Fibroblast of skin of scalp (primary cell): ENCODE measurements around the gene ARMC6.
"Not testable (repeated sequence)": the region's sequence is repeated elsewhere in the genome, so short reads cannot be mapped to it uniquely, and the experiment has no call there.

Experiments used
- DNase-seq: peaks from one replicate; pipeline ENCODE4 v3.0.0-alpha.2; 2013

Gene ARMC6

DNA sequence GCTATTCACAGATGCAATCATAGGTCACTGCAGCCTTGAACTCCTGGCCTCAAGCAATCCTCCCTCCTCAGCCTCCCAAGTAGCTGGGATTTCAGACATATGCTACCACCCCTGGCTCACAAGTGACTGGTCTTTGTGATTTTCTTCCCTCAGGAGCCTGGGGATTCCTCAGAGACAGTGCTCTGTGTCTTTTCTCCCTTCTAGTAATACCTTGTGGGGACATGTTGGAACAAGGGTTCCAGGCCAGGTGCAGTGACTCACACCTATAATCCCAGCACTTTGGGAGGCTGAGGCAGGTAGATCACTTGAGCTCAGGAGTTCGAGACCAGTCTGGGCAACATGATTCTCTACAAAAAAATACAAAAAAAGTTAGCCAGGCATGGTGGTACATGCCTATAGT is 10.0 kb upstream of the ARMC6 start:
- not testable (repeated sequence) for DNase-seq

DNA sequence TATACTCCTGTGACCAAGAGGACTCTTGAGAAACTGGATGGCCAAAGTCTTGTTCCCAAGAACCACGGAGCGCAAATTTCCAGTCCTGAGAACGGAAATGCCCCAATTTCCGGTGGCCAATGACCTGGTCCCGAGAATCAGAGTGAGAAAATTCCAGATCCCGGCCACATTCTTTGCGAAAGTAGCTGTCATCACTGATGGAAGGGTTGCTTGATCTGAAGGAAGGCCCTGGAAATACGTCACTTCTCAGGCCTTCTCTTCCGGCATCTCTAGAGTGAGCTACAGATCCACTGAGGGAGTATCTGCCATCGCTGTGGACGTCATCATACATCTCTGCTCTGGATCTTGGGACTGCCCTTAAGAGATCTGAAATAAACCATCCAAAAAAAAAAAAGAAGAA is 7.5 kb upstream of the ARMC6 start:
- no peak for DNase-seq

DNA sequence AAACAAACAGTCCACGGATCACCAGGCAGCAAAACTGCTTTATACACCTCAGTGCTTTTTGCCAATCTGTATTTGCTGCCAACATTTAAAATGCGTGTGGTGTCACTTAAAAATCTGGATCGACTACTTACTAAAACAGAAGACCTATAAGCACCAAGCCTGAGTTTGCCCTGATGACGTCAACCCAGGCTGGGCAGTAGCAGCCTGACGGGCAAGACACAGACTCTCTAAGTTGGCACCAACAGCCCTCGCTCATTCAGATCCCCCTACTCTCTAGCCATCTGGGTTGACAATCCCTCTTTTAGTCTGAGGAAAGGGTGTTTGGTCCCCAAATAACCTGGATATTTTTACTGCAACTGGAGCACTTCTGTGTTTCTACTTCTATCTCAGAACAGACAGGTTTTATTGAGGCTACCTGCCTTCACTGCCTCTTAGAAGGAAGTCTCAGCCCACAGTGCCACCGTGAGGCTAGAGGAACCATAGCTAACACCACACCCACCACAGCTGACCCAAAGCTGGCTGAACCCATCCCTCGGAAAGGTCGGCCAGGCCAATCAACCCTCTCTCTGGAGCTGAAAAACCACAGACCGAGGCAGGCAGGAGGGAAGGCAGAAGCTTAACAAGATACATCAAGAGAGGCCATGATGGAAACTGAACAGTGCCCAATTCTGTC is 7.0 kb upstream of the ARMC6 start:
- no peak for DNase-seq

DNA sequence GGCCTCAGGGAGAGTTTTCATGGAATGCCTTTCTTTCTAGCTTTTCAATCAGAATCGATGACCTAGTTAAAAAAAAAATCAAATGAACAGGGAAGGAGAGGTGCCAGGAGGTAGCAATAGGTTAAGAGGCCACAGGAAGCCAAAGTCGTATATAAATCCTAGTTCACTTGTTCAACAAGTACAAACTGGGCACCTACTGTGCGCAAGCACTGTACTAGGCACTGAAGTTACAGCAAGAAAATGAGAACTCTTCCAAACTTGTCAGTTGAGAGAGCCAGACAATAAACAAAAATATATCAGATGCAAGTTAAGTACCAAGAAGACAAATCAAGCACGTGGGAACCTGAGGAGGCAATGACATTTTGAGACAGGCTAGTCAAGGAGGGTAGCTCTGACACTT is 6.2 kb upstream of the ARMC6 start:
- no peak for DNase-seq

DNA sequence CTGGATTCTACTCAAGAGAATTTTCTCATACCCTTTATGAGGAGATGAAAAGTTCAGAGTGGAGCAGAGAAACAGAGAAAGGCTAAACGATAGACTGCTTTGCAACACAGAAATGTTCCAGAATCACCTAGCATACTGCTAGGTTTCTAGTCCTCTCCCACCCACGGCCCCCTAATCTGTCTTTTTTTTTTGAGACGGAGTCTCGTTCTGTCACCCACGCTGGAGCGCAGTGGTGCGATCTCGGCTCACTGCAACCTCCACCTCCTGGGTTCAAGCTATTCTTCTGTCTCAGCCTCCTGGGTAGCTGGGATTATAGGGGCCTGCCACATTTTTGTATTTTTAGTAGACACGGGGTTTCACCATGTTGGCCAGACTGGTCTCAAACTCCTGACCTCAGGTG is 4.9 kb upstream of the ARMC6 start:
- no peak for DNase-seq

DNA sequence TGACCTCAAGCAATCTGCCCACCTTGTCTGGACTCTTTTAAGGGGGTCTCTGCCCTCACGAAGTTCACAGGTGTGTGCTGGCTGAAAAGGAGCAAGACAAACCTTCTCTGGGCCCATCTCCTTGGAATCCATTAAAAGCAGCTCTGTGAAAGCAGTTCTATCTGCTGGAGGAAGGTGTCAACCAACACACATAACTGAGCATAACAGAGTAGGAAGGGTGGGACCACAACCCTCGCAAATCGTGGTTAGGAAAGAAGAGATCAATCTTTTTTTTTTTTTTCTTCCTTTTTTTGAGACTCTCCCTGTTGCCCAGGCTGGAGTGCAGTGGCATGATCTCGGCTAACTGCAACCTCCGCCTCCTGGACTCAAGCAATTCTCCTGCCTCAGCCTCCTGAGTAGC is 1.5 kb upstream of the ARMC6 start:
- no peak for DNase-seq

DNA sequence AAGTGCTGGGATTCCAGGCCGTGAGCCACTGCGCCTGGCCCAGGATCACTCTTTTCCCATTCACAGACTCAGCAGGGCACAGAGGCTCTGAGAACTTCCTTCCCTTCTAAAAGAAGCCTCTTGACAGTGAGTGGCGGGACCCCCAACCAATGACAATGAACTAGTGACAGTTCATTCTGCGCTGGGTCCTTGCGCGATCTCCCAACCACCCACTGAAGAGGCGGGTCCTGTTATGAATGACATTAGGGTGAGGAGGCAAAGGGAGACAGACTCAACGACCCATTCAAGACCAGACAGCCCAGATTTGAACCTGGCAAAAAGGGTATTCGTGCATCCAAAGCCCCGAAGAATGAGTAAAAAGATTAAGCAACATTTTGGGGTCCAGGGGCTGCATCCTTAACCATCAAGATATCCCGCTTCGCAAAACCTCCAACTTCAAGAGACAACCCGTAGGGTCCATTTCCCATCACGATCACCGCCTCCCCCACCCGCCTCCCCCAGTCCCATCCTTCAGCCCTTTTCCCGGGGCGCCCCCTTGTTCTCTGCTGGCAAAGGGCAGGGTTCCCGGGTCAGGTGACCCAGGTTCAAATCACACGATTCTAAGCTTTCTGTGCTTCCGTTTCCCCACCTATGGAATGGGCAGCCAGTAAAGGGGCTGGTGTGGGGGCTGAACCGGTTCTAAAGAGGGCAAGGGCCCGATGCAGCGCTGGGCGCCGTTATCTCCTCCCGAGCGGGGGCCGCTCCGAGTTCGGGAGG is 805 bp upstream of the ARMC6 start:
- DNase-seq: peak; percentile 98

DNA sequence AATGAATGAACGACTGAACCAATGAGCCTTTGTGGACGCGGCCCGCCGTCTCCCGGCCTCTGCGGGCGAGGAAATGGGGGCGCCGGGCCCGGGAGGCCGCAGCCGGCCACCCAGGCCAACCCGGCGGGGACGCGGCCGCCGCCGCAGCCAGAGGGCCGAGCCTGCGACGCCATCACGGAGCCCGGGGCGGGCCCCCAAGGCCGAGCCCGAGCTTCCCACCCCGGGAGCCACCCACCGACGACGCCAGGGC is 302 bp upstream of the ARMC6 start:
- DNase-seq: no peak

DNA sequence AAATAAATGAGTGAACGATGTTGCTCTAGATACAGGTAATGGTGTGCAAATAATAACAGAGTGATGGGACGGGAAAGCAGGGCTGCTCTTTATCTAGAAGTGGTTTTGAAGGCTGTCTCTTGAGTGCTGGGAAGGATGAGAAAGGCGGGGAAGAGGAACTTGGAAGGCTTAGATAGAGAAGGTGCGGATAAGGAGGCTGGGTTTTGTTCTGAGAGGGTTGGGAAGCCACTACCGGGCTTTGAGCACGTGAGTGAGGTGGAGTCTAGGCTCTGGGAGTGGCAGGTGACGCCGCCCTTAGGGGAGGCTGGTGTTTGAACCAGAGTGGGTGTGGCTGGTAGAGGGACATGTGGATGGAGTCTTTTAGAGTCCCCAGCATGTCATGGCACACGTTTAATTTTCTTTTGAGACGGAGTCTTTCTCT is 811 bp downstream of the ARMC6 start:
- peak; percentile 61 for DNase-seq

DNA sequence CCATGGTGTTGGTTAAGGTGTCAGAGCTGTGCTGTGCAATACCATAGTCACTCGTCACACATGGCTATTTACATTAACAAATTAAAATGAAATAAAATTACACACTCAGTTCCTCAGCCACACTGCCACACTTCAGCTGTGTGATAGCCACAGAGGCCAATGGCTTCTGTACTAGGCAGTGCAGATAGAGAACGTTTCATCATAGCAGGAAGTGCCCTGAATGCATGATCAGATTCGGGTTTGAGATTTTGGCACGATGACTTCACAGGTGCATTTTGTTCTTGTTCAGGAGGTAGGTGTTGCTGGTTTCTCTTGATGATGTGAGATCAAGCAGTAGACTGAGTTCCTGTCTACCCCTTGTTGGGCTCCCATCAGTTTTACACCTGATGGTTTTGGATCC is 6.5 kb downstream of the ARMC6 start:
- no peak for DNase-seq

DNA sequence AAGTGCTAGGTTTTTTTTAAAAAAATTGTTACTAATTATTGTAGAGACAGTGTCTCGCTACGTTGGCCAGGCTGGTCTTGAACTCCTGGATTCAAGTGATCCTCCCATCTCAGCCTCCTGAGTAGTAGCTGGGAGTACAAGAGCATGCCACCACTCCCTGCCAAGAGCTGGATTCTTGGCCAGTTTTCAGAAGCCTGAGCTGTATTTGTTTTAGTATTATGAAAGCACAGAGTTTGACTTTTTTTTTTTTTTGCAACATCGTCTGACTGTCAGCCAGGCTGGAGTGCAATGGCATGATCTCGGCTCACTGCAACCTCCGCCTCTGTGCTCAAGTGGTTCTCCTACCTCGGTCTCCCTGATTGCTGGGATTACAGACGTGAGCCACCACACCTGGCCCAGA is 7.0 kb downstream of the ARMC6 start:
- DNase-seq: peak; percentile 77

DNA sequence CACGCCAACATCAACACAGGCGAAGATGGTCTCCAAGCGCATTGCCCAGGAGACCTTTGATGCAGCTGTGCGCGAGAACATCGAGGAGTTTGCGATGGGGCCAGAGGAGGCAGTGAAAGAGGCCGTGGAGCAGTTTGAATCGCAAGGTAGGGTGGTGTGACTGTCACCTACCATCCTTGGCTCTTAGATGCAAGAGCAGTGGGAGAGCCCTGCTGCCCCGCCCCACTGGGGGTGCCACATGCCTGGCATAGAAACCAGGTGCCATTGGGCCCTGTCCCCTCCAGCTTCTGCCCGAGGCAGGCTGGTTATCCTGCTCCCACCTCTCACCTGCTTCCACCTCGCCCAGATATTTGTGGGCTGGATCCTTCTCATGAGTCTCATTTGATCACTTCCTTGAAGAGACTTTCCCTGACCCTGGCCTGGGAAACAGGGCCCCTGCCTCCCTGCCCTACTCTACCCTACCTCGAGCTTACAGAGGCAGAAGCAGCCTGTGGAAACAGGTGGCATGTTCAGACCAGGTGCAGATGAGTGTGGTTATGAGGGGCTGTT is 9.4 kb downstream of the ARMC6 start:
- no peak for DNase-seq

DNA sequence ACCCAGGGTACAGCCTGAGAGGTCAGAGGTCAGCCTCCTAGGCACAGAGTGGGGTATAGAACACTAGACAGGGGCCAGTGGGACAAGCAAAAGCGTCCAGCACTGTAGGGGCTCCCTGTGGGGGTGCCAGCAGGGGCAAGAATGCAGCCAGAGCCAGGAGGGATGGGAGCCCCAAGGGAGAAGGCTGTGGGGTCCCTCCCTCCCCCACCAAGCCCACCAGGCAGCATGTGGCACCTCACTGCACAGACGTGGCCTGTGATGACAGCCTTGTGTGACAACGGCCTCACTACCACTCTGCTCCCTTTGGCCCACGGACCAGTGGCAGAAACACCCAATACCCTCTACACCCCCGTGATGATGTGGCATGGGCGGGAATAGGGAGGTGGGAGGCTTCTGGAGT is 10.1 kb downstream of the ARMC6 start:
- DNase-seq: no peak

DNA sequence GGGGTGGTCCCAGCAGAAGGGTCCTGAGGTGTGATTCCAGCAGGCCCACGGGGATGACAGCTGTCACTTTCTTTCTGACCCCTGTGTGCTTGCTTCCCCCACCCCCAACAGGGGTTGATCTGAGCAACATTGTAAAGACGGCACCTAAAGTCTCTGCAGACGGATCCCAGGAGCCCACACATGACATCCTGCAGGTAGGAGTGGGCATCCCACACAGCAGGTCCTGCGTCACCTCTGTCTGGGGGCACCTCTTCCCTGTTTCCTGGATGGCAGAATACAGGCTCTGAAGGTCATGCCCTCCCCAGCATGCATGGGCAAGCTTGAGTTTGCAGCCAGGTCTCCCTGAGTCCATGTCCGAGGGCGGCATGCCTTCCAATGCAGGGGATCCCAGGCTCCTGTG is 10.5 kb downstream of the ARMC6 start:
- DNase-seq: no peak

DNA sequence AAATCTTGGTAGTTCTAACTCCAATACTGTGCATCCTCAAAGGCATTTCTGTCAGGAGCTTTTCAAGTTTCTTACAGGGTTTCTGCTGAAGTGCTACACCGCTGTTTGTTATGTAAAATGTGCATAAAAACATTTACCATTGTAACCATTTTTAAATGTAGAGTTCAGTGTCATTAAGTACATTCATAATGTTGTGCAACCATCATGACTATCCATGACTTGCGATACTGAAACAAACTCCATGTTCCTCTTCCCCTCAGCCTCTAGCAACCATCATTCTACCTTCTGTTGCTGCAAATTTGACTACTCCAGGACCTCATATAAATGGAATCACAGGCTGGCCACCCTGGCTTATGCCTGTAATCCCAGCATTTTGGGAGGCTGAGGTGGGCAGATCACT is 16.0 kb downstream of the ARMC6 start:
- no peak for DNase-seq

DNA sequence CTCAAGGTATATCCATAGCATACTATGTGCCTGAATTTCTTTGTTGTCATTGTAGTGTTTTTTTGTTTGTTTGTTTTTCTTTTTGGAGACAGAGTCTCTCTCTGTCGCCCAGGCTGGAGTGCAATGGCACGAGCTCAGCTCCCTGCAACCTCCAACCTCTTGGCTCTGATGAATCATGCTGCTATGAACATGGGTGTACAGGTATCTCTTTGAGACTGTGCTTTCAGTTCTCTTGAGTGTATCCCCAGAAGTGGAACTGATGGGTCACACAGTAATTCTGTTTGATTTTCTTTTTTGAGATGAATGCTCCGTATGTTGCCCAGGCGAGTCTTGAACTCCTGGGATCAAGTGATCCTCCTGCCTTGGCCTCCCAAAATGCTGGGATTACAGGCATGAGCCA is 16.7 kb downstream of the ARMC6 start:
- no peak for DNase-seq

DNA sequence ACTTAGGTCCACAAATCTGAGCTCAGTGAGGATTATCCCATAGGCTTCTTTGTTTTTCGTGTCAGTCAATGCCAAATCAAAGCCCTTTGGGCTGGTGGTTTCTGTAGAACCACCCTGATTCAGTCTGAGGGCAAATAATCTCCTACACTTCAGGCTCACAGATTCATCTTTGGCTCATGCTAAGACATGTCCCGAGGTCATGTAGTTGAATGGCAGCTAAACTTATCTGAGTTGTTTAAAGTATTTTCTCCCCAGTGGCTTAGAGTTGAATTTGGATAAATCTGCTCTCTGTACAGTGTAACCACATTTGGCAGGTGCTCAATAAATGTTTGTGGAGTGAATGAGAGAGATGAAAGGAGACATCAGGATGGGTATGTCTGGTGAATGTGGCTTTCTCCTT is 17.3 kb downstream of the ARMC6 start:
- DNase-seq: no peak

DNA sequence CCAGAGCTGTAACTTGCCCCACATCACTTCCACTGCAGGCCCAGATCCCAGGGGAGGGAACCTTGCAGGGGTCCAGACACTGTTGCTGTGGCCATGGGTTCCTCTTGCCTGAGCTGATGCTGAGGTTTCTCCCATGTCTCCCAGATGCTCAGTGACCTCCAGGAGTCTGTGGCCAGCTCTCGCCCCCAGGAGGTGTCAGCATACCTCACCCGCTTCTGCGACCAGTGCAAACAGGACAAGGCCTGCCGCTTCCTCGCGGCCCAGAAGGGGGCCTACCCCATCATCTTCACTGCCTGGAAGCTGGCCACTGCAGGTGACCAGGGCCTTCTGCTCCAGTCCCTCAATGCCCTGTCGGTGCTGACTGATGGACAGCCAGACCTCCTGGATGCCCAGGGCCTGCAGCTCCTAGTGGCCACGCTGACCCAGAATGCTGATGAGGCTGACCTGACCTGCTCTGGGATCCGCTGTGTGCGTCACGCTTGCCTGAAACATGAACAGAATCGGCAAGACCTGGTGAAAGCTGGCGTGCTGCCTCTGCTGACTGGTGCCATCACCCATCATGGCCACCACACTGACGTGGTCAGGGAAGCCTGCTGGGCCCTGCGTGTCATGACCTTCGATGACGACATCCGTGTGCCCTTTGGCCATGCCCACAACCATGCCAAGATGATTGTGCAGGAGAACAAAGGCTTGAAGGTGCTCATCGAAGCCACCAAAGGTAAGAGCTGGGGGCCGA is 18.2 kb downstream of the ARMC6 start:
- DNase-seq: no peak

DNA sequence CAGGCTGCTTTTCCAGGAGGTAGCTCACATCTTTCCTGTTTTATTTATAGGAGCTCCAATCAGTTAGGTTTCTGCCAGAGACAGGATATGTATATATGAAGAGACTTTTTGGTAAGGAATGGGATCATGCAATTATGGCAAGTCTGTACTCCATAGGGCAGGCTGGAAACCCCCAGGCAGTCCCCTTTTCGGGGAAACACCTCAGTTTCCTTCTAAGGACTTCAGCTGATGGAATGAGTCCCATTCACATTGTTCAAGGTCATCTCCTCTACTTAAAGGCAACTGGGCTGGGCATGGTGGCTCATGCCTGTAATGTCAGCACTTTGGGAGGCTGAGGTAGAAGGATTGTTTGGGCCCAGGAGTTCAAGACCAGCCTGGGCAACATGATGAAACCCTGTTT is 19.5 kb downstream of the ARMC6 start:
- no peak for DNase-seq

DNA sequence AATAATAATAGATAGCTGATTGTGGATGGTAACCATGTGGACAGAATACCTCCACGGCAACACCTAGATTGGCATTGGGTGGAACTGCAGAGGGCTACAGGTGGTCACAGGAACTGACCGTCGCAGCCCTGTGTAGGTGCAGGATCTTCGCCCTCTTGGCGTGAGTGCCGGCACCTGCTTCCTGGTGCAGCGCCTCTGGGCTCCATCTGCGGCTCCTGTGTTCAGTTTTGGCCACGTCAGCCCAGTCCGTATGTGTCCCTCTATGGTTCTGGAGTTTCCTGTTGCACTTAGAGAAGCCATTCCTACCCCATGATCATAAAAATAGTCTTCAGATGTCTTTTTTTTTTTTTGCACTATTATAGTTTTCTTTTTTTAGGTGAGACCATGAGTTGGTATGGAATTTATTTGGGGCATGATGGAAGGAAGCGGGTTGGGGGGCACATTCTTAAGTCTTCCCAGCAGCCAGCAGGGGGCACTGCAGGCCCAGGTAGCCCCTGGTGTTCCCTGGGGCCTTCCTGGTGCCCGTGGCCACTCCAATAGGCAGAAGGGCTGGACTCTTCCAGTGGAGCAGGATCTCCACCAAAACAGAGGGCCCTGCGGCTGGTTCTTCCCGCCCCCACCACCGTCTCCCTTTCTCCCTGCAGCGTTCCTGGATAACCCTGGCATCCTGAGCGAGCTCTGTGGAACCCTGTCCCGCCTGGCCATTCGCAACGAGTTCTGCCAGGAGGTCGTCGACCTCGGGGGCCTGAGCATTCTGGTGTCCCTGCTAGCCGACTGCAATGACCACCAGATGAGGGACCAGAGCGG is 20.3 kb downstream of the ARMC6 start:
- peak; percentile 55 for DNase-seq

DNA sequence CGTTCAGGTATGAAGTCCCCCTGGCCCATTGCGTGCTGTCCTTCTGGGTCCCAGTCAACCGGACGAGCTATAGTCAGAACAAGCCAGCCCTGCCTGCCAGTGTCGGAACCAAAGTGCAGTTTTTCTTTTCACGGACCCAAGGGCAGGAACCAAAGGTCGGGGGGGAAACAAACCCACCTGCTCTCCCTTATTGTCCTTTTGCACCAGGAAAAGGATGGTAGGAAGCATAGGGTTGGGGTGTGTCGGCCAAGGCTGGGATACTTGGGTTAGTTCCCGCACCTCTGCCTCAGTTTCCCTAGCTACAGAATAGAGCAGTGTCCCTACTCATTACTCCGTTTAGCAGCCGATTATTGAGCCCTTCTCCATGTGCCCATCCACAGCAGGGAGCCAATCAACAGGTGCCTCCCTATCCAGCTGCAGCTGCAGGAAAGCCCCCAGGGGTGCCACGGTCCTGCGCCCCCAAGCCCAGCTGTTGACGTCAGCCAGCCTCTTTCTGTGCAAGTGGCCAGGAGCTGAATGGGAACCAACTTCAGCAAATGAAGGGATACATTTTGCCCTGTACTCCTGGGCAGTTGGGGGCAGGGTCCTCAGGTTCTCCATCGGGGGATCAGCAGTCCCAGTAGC is 21.0 kb downstream of the ARMC6 start:
- DNase-seq: no peak

DNA sequence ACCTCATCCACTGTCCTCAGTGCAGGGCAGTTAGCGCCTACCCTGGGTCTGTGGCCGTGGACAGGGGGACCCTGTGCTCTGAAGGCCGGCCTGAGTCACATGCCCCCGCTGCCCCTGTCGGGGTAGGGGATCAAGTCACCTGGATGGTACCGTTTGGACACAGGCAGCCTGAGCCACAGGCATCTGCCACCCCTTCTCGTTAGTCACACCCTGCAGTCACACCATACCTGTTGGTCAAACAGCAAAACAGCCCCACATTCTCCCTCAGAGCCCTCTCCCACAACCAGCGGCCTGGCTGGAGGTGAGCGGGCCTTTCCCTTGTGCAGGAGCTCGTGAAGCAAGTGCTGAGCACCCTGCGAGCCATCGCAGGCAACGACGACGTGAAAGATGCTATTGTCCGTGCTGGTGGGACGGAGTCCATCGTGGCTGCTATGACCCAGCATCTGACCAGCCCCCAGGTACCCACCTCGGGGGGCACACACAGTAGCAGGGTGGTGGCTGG is 21.6 kb downstream of the ARMC6 start:
- DNase-seq: no peak
